GM19397 (cell line): ENCODE data around the gene HIC1.

Experiments
- ATAC-seq: cut with Tn5 transposase; IDR thresholded peaks from one replicate; pipeline ENCODE4 v1.9.1; 2021; ENCODE audit warnings: mild to moderate bottlenecking, moderate library complexity; ENCODE audit not compliant: unreplicated experiment

HIC1 gene

DNA sequence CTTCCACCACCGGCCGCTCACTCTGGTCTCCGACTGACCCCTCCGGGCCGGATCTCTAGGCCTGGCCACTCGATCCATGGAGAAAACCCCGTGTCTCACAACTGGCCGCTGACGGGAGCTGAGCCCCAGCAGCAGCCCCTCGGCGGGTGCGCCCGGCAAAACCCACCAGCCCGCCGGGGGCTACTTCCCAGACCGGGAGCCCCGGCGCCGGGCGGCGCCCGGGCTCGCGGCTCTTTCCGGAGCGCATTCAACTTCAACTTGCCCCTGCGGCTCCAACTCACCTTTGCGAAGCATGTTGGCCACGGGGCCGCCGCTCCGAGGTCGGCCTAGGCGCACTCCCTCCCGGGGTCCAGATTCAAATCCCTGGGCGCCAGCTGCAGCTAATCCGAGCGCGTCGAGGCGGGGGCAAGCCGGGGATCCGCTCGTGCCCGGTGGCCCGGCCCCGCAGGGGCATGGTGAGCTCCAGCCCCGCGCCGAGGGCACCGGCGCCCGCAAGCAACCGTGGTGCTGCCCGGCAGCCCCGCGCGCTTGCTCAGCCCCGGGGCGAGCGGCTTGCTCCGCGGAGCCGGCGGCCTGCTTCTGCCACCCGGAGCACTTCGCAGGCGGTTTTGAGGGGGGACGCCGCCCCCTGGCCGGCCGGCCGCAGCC lies 30.2 kb upstream of the HIC1 start:
- ATAC-seq = no peak

DNA sequence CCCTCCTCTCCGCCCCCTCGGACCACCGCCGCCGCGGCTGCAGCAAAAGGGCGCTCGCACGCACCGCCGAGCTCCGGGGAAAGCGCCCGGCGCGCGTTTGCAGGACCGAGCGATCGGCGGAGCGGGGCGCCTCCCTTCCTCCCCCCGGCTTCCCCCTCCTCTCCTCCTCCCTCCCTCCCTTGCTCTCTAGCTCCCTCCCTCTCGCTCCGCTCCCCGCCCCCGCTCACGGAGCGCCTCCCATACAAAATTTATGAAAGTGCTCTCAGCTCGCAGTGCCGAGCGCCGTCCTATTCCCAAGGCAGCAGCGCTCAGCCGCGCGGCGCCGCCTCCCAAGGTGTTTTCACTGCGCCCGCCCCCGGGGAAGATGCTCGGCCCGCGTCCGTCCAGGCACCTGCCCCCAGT lies 29.7 kb upstream of the HIC1 start, which contains the start of gene RTN4RL1:
Gene RTN4RL1, minus strand, starts transcription at position 115 of the 402 bp plus-strand sequence. CDS start 469 bp downstream, outside the sequence.
- no peak for ATAC-seq

DNA sequence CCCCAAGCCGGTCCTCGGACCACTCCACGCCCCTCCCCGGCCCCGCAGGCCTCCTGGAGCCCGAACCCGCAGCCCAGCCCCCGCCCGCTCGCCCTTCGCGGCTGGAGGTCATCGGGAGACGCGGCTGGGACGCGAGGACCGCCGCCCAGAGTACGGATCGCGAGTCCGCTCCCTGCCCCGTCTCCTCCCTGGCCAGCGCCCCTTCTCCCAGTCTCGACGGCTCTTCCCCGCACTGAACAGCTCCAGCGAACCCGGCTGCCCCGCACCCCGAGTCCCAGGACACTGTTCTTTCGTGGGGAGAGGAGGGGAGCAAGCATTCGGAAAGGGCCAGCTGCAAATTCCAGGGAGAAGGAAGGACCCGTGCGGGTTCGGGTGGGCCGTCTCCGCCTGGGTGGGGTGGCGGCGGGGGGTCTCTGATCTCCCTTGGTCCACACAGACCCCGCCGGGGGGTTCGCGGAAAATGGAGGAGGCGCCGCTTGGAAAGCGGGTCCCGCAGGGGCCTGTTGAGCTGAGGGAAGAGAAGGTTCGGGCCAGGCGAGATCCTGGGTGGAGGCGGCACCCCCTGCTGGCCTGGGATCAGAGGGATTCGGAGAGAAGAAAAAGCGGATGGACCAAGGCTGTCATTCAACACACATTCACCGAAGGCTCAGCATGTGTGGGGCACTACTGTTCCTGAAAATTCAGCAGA lies 29.1 kb upstream of the HIC1 start:
- ATAC-seq = no peak

DNA sequence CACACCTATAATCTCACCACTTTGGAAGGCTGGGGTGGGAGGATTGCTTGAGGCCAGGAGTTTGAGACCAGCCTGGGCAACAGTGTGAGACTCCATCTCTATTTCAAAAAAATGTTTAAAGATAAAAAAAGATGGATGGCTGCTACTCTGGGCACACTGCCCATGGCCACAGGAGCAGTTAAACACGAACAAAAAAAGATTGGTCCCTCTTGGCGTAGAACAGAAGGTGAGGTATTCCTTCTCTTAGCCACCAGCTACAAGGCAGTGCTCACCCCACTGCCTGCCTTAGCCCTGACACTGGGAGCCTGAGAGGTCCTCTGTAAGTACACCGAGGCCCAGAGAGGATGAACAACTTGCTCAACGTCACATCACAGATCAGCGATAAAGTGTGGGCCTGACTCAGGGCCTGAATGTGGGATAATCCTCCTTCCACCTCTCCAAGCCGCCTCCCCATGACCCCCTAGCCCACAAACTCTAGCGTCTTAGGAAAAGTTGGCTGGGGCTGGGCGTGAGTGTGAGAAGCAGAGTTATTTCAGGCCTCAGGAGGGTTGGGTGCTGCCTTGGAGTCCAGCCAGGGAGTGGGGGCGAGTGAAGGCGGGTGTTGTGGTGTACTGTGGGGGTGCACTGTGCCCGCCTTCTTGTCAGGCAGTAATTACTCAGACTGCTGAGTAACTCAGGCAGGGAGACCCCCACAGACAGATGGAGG lies 27.2 kb upstream of the HIC1 start:
- ATAC-seq = no peak

DNA sequence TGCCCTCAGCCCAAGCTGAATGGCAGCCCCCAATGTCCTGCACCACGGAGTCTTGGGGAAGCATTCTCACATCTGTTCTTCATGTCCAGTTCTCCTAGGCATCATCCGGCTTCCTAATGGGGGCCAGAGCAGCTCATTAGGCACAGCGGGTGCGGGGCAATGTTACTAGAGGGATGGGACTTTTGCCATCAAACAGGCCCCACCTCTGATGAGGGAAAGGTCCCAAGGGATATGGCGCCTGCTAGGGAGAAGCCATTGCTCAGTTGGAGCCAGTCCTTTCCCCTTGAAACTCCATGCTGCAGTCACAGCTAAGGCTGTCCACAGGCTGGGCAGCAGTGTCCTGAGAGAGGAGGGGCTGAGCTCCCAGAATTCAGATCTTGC lies 26.7 kb upstream of the HIC1 start:
- no peak for ATAC-seq

DNA sequence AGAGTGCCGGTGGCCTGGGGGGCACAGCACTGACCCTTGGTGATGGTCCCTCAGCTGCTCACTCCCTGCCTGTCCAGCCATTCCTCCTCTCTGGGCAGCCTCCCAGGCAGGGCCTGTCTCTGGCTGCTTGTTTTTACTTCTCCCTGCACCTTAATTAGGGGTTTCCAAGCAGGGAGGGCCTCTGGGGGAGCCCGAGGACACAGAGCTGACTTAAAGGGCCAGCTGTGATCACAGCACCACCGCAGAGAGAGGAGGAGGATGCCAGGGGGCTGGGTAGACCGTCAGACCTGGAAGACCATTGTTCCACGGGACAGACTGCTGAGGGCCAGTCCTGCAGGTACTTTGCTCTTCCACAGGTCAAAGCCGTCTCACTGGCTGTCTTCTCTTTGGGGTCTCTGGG lies 26.2 kb upstream of the HIC1 start:
- no peak for ATAC-seq

DNA sequence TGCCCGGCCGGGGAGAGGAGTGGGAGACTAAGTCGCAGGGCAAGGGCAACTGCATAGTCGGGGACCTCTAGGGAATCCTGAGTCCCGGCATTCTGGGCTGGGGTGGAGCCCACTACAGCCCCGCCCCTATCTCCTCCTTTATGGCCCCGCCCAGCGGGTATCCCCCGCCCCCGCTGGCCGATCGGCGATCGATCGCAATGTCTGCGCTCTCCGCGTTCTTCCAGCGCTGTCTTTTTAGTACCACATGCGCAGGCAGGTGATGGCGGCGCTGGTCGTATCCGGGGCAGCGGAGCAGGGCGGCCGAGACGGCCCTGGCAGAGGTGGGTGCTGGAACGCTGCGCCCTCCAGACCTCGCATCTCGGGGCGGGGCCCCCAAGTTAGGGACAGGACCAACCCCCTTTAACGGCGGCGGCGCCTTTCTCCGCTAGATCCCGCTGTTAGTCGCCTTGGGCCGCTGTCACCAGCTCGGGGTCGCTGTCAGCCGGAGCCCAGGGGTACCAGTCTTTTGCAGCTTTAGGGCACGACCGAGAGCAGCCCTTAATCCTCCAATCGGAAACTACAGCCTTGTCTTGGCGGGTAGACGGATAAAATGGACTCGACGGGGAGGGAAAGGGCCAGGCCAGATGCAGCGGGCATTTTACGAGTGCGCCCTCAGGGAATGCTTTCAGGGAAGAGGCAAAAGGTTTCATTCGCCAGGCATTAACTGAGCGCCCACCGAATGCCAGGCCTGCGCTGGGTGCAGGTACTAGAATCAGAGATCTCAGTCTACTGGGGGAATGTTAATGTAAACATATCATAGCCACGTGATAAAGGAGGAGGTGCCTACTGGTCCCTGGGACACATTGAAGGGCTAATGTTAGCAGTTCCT lies 24.8 kb upstream of the HIC1 start, which contains the start of gene DPH1:
Gene DPH1, plus strand, starts transcription at position 243 of the 868 bp plus-strand sequence. Its CDS starts 17 bp downstream, at position 260.
- peak; percentile 63 for ATAC-seq

DNA sequence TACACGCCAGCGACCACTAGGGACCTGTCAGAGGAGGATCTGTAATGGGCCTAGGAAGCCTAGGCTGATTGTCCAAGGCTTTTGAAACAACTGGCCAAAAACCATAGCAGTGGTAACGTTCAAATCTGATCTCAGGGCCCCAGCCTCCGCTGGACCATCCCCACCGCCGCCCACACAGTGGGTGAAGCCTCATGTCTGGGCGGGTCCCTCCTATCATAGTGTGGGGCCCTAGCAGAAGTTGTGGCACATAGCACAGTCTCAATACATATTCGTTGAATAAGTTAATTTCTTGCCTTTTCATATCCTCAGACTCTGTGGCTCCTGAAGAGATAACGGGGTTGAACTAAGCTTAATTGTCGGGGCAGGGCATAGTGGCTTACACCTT lies 24.1 kb upstream of the HIC1 start:
- ATAC-seq = no peak

DNA sequence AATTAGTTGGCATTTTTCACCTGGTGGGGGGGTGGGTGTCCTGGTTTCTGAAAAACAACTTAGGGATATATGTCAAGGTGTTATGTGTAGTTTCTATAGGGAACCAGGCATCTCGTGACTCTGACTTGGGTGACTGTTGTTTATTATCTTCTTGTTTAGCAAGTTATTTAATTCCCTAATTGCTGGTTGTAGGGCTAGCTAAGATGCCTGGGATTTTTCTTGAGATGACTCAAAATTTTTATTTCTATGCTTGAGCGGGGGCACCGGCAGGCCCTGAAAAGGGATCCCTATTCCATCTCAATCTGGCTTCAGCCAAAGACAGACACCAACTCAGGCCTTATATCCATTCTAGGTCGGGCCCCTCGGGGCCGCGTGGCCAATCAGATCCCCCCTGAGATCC lies 21.8 kb upstream of the HIC1 start:
- ATAC-seq = no peak

DNA sequence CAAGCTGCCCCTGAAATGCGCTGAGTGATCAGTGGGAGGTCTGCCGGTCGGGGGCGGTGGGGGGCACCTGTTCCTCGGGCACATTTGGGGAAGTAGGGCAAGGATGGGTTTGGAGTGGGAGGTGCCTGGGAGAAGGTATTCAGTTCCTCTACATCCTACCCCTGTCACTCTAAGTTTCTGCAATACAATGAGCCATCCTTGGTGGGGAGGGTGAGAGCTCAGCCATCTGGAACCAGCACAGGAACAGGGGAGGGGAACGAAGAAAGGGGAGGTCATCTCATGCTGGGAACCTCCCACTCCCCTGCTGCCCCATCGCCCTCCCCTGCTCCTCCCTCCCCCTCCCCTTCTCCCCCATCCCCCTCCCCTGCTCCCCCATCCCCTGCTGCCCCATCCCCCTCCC lies 20.7 kb upstream of the HIC1 start:
- no peak for ATAC-seq

DNA sequence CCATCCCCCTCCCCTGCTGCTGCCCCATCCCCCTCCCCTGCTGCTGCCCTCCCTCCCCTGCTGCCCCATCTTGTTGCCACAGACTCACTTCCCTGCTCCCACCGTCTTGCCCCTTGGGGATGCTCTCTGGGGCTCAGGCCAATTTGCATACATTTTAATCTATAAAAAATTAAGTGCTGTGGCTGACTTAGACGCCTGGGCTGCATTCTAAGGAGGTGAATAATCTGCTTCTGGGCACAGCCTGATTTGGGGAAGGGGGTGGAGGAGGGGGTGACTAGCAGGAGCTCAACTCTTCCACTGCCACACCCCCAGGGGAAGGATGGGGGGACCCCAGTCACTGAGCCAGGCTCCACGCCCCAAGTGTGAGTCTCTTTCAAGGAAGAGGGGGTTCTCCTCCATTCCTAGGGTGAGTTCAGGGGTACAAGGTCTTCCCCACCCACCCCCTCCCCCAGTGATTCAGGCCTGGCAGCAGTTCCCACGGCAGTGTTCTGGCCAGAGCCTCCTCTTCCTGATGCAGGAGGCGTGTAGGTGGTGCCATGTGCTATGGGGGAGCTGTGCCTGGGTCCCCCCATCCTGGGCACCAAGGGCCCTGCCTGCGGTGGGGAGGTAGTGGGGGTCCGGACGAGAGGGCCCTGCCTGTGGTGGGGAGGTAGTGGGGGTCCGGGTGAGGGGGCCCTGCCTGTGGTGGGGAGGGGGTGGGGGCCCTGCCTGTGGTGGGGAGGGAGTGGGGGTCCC lies 19.9 kb upstream of the HIC1 start:
- ATAC-seq = no peak

DNA sequence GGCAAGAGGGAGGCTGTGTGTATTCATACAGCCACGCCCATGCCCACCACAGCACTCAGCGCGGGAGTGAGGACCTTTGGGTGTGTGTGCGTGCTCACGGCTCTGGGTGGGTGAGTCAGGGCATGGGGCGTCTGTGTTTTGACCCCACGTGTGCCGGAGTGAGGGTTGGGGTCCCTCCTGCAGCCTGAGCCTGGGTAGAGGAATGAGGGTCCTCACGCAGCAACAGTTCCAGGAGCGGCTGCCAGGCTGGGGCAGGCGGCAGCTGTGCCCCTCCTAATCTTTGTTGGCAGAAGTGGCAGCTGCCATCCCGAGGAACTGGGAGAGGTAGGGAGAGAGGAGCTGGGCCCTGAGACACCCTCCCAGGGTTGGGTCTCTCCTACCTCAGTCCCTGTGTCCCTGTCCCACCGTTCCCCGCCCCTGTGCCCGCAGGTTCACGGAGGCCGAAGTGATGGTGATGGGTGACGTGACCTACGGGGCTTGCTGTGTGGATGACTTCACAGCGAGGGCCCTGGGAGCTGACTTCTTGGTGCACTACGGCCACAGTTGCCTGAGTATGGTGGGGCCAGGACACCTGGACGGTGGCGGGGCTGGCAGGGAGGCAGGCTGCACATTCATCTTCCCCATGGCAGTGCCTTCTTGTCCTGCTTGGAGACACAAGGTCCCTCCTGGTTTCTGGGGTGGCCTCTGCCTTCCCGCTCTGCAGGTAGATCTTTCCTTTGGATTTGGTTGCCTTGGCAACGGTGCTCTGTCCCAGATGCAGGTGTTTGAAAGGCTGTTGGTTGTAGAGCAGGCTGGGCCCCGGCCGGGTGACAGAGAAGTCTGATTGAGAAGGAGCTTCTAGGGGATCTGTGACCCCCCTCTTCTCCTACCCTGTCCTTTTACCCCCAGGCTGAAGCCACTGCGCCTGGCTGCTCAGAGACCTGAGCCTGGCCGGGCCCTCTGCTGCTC lies 19.1 kb upstream of the HIC1 start:
- ATAC-seq = no peak

DNA sequence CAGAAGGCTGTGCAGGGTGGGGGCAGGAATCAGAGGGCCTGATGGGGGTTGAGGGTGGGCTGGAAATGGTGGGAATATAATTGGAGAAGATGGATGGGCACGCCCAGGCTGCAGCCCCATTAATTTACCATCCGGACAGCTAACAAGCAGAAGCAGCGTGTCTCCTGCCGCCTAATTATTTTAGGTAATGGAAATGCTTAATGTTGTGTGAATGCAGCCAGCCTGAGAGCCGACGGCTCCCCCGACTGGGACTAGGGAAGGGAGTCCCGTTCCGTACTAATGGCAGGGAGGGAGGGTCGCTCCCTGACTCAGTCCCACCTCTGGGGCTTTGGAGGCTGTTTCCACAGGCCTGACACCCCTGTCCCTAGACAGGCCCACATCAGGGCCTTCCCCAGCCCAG lies 17.7 kb upstream of the HIC1 start:
- no peak for ATAC-seq

DNA sequence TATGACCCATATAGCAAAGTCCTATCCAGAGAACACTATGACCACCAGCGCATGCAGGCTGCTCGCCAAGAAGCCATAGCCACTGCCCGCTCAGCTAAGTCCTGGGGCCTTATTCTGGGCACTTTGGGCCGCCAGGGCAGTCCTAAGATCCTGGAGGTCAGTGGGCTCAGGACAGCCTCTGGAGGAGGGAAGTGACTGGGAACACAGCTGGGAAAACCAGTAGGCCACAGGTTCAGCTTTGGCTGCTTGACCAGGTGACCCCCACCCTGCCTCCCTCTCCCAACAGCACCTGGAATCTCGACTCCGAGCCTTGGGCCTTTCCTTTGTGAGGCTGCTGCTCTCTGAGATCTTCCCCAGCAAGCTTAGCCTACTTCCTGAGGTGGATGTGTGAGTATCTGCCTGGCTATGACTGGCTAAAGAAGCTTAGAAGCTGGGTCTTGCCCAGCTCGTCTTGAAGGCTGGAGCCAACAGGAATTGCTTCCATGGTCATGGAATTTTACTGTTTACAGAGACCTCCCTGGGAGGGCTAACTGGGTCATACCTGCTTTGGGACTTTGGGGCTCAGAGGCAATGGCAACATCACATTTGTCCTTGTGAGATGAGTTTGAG lies 14.6 kb upstream of the HIC1 start:
- no peak for ATAC-seq

DNA sequence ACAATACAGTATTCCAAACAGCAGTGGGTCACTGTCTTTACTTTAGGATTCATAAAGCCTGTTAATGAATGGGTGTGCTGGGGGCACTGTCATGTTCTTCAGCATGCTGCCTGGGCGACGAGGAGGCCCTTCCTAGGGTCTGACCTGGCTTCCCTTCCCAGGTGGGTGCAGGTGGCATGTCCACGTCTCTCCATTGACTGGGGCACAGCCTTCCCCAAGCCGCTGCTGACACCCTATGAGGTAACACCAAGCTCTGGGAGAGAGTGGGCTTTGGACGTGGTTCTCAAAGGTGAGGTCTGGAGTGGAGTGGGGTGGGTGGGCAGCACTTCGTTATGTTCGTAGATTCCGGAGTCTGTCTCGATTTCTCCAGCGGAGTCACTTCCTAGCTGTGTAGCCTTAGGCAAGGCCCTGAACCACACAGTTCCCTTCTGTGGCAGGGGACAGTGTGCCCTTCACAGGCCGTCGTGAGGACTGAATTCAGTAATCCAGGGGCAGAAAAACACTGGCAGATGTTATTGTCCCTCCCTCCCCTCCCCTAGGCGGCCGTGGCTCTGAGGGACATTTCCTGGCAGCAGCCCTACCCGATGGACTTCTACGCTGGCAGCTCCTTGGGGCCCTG lies 13.9 kb upstream of the HIC1 start:
- ATAC-seq = no peak

DNA sequence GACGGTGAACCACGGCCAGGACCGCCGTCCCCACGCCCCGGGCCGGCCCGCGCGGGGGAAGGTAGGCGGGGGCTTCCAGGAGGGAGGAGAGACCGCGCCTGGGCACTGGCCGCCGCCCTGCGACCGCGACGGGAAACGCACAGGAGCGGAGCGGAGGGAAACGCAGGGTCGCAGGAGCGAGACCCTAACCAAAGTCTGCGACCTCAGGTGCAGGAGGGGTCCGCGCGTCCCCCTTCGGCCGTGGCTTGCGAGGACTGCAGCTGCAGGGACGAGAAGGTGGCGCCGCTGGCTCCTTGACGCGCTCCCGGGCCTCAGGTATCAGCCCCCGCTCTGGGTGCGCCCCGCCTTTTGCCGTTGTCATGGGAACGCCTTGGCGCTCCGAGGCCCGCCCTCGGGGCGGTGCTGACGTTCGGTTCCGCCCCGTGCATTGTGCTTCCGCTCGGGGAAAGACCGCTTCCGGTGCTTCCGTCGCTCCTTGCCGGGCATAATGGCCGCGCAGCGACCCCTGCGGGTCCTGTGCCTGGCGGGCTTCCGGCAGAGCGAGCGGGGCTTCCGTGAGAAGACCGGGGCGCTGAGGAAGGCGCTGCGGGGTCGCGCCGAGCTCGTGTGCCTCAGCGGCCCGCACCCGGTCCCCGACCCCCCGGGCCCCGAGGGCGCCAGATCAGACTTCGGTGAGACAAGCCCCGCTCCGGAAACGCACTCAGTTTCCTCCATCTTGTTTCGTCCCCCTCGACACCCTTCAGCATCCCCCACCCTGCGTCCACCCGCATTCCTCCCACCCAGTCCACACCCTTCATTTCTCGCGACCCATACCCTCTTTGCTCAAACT lies 13.1 kb upstream of the HIC1 start, which contains the start of gene OVCA2:
Gene OVCA2, plus strand, starts transcription at position 462 of the 829 bp plus-strand sequence. Its CDS starts 26 bp downstream, at position 488.
- ATAC-seq = peak; percentile 95

DNA sequence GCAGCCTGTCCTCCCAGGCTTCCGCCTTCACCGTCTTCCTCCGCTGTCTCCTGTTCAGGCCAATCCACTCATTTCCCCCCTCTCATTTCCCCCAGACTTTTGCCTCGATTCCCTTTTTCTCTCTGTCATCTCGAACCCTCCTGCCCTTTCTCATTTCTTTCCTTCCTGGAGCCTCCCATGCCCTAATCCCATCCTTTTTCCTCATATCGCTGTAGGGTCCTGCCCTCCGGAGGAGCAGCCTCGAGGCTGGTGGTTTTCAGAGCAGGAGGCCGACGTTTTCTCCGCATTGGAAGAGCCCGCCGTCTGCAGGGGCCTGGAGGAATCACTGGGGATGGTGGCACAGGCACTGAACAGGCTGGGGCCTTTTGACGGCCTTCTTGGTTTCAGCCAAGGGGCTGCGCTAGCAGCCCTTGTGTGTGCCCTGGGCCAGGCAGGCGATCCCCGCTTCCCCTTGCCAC lies 12.5 kb upstream of the HIC1 start:
- no peak for ATAC-seq
